ENCODE results near the gene TMEM14B. TPM values are rescaled to one million over a fixed set of nuclear protein-coding genes. Genes with fewer than 3 reads are reported as not detected.
"Not testable (repeated sequence)": the region's sequence is repeated elsewhere in the genome, so short reads cannot be mapped to it uniquely, and the experiment has no call there.

TMEM14B gene
- total RNA-seq, 2 experiments from 2014 or later, result 41.8 to 44.1 TPM

DNA sequence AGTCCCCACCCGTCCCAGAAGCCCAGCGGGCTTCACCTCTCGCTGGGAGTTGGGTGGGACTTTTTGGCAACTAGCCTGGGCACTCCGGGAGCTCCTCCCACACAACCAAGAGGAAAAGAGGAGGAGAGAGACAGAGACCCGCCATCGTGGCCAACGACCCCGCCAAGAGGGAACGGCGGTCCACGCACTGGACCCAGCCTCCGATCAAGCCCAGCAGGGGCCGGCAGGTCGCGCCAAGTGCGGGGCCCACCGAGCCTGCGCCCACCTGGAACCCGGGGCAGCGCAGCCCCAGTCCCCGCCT, 27.7 kb upstream of the TMEM14B start:
- peaks cover 15% of the 10 kb centered on the region for H3K36me3 Mint-ChIP-seq (ENCODE audit: low read depth)
- Histone ChIP-seq H3K4me3 (ENCODE audit: low read length) (peak overlapping the region; percentile 69), H3K4me1 (ENCODE audit: insufficient read depth, low read length) (peaks cover 36% of the 10 kb centered on the region), H3K27ac (ENCODE audit: low read depth in 1 of 2, low read length in 2 of 2) (peak overlapping the region; percentile 33 to 66), H3K36me3 (ENCODE audit: insufficient read depth, low read length) (no peaks in the 10 kb centered on the region), H3K27me3 (ENCODE audit: control insufficient read depth in 1 of 2, insufficient read depth in 2 of 2, low read length in 2 of 2) (no peaks in the 10 kb centered on the region), H3K9me3 (ENCODE audit: control insufficient read depth in 1 of 2, insufficient read depth in 1 of 2, low read length in 2 of 2) (no peaks in the 10 kb centered on the region)
- DNase-seq, result peak in 1 of 14 experiments; percentile 16
- no peaks in the 10 kb centered on the region for H3K27me3 Mint-ChIP-seq
- intact Hi-C loops (cut with DNase I, micrococcal nuclease), result loop anchor here (1.0 to 2.0 kb wide), 3 partner anchors 15 to 27 kb away; partner anchors contain the start of genes C6orf52 (in 2 of the 2), PAK1IP1 (in 2 of the 2) and TMEM14B (in 1 of the 2)
- POLR2A ChIA-PET, result interaction anchor here (0.6 to 6.2 kb wide), 10 partner anchors 8 to 191 kb away, joined by 3 to 82 read pairs (median 3); partner anchors contain the start of genes C6orf52, PAK1IP1 and TMEM14B
- CTCF ChIA-PET, result interaction anchor here (1.1 kb wide), 1 partner anchor 27 kb away, joined by 3 read pairs; no protein-coding TSS in a partner anchor
- TF ChIP-seq, protein P1, sequence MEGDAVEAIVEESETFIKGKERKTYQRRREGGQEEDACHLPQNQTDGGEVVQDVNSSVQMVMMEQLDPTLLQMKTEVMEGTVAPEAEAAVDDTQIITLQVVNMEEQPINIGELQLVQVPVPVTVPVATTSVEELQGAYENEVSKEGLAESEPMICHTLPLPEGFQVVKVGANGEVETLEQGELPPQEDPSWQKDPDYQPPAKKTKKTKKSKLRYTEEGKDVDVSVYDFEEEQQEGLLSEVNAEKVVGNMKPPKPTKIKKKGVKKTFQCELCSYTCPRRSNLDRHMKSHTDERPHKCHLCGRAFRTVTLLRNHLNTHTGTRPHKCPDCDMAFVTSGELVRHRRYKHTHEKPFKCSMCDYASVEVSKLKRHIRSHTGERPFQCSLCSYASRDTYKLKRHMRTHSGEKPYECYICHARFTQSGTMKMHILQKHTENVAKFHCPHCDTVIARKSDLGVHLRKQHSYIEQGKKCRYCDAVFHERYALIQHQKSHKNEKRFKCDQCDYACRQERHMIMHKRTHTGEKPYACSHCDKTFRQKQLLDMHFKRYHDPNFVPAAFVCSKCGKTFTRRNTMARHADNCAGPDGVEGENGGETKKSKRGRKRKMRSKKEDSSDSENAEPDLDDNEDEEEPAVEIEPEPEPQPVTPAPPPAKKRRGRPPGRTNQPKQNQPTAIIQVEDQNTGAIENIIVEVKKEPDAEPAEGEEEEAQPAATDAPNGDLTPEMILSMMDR (IDR thresholded peaks at IDR 0.05), result no peak
- H3K27ac Mint-ChIP-seq, result peak overlapping the region; percentile 92
- peaks cover 8% of the 10 kb centered on the region for H3K9me3 Mint-ChIP-seq
- H3K4me3 Mint-ChIP-seq, result peak overlapping the region; percentile 94
- no peak for ATAC-seq (ENCODE audit: poor library complexity)
- H3K4me1 Mint-ChIP-seq (ENCODE audit: low read depth), result peaks cover 57% of the 10 kb centered on the region

DNA sequence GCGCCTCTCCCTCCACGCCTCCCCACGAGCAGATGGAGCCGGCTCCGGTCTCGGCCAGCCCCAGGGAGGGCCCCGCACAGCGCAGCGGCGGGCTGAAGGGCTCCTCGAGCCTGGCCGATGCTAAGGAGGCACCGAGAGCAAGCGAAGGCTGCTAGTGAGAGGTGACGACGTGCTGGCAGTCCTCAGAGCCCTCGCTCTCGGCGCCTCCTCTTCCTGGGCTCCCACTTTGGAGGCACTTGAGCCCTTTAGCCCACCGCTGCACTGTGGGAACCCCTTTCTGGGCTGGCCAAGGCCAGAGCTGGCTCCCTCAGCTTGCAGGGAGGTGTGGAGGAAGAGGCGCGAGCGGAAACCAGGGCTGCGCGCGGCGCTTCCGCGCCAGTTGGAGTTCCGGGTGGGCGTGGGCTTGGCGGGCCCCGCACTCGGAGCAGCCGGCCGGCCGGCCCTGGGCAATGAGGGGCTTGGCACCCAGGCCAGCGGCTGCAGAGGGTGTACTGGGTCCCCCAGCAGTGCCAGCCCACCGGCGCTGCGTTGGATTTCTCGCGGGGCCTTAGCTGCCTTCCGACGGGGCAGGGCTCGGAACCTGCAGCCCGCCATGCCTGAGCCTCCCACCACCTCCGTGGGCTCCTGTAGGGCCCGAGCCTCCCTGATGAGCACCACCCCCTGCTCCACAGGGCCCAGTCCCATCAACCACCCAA, 27.2 kb upstream of the TMEM14B start:
- Histone ChIP-seq H3K4me3 (ENCODE audit: low read length) (peak overlapping the region; percentile 69), H3K27ac (ENCODE audit: low read depth in 1 of 2, low read length in 2 of 2) (peak overlapping the region; percentile 56 to 66), H3K9me3 (ENCODE audit: control insufficient read depth in 1 of 2, insufficient read depth in 1 of 2, low read length in 2 of 2) (no peaks in the 10 kb centered on the region), H3K4me1 (ENCODE audit: insufficient read depth, low read length) (peaks cover 40% of the 10 kb centered on the region), H3K36me3 (ENCODE audit: insufficient read depth, low read length) (no peaks in the 10 kb centered on the region), H3K27me3 (ENCODE audit: control insufficient read depth in 1 of 2, insufficient read depth in 2 of 2, low read length in 2 of 2) (no peaks in the 10 kb centered on the region)
- TF ChIP-seq, protein P1 (IDR thresholded peaks at IDR 0.05), result no peak
- no peaks in the 10 kb centered on the region for H3K27me3 Mint-ChIP-seq
- H3K9me3 Mint-ChIP-seq, result peaks cover 8% of the 10 kb centered on the region
- peaks cover 15% of the 10 kb centered on the region for H3K36me3 Mint-ChIP-seq (ENCODE audit: low read depth)
- H3K4me3 Mint-ChIP-seq, result peak overlapping the region; percentile 95
- peaks cover 62% of the 10 kb centered on the region for H3K4me1 Mint-ChIP-seq (ENCODE audit: low read depth)
- intact Hi-C loops (cut with DNase I, micrococcal nuclease), result loop anchor here (1.0 to 2.0 kb wide), 2 partner anchors 26 to 27 kb away; partner anchors contain the start of genes C6orf52 (in 2 of the 2), PAK1IP1 (in 2 of the 2) and TMEM14B (in 1 of the 2)
- DNase-seq, result peak; percentile 39 to 75 (median 58)
- peak; percentile 64 for ATAC-seq (ENCODE audit: poor library complexity)
- peak overlapping the region; percentile 92 for H3K27ac Mint-ChIP-seq
- ChIA-PET CTCF (interaction anchor here (1.0 to 1.2 kb wide), 2 partner anchors 26 to 39 kb away, joined by 3 read pairs; partner anchors contain the start of genes C6orf52 and PAK1IP1), POLR2A (interaction anchor here (0.6 to 6.2 kb wide), 11 partner anchors 7 to 192 kb away, joined by 3 to 82 read pairs (median 3); partner anchors contain the start of genes C6orf52, PAK1IP1 and TMEM14B)

DNA sequence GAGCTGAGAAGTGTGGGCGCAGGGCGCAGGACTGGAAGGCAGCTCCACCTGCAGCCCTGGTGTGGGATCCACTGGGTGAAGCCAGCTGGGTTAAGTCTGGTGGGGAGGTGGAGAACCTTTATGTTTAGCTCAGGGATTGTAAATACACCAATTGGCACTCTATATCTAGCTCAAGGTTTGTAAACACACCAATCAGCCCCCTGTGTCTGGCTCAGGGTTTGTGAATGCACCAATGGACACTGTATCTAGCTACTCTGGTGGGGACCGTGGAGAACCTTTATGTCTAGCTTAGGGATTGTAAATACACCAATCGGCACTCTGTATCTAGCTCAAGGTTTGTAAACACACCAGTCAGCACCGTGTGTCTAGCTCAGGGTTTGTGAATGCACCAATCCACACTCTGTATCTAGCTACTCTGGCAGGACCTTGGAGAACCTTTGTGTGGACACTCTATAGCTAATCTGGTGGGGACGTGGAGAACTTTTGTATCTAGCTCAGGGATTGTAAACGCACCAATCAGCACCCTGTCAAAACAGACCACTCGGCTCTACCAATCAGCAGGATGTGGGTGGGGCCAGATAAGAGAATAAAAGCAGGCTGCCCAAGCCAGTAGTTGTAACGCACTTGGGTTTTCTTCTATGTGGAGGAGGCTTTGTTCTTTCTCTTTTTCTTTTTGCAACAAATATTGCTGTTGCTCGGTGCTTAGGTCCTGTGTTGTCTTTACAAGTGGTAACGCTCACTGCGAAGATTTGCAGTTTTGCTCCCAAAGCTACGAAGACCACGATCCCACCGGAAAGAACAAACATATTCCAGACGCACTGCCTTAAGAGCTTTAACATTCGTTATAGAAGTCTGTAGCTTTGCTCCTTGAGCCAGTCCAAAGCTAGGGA, 26.4 kb upstream of the TMEM14B start:
- H3K4me3 ChIP-seq (ENCODE audit: low read length), result peak overlapping the region; percentile 69
- ATAC-seq (ENCODE audit: poor library complexity); H3K36me3 ChIP-seq (ENCODE audit: insufficient read depth, low read length); H3K27me3 ChIP-seq (ENCODE audit: control insufficient read depth in 1 of 2, insufficient read depth in 2 of 2, low read length in 2 of 2); H3K9me3 ChIP-seq (ENCODE audit: control insufficient read depth in 1 of 2, insufficient read depth in 1 of 2, low read length in 2 of 2); H3K27me3 Mint-ChIP-seq; H3K9me3 Mint-ChIP-seq: not testable (repeated sequence)
- DNase-seq, result peak in 4 of 14 experiments; percentile 24 to 54 (median 32)
- H3K27ac ChIP-seq (ENCODE audit: low read depth in 1 of 2, low read length in 2 of 2), result peak overlapping the region; percentile 56 to 66
- POLR2A ChIA-PET, result interaction anchor here (0.6 to 6.2 kb wide), 7 partner anchors 12 to 193 kb away, joined by 3 to 82 read pairs (median 4); partner anchors contain the start of genes C6orf52, PAK1IP1 and TMEM14B
- Mint-ChIP-seq H3K4me3 (peak overlapping the region; percentile 95), H3K4me1 (ENCODE audit: low read depth) (peaks cover 67% of the 10 kb centered on the region), H3K27ac (peak overlapping the region; percentile 92), H3K36me3 (ENCODE audit: low read depth) (peaks cover 23% of the 10 kb centered on the region)
- peaks cover 40% of the 10 kb centered on the region for H3K4me1 ChIP-seq (ENCODE audit: insufficient read depth, low read length)
- intact Hi-C loops (cut with DNase I, micrococcal nuclease), result loop anchor here (1.0 to 2.0 kb wide), 2 partner anchors 26 kb away; partner anchors contain the start of genes C6orf52 (in 2 of the 2), PAK1IP1 (in 2 of the 2) and TMEM14B (in 1 of the 2)
- CTCF ChIA-PET, result interaction anchor here (1.0 to 1.2 kb wide), 2 partner anchors 26 to 38 kb away, joined by 3 read pairs; partner anchors contain the start of genes C6orf52 and PAK1IP1
